ENCODE measurements around the gene TCN1.

- TF ChIP-seq, protein P1, sequence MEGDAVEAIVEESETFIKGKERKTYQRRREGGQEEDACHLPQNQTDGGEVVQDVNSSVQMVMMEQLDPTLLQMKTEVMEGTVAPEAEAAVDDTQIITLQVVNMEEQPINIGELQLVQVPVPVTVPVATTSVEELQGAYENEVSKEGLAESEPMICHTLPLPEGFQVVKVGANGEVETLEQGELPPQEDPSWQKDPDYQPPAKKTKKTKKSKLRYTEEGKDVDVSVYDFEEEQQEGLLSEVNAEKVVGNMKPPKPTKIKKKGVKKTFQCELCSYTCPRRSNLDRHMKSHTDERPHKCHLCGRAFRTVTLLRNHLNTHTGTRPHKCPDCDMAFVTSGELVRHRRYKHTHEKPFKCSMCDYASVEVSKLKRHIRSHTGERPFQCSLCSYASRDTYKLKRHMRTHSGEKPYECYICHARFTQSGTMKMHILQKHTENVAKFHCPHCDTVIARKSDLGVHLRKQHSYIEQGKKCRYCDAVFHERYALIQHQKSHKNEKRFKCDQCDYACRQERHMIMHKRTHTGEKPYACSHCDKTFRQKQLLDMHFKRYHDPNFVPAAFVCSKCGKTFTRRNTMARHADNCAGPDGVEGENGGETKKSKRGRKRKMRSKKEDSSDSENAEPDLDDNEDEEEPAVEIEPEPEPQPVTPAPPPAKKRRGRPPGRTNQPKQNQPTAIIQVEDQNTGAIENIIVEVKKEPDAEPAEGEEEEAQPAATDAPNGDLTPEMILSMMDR (IDR thresholded peaks at IDR 0.05; ENCODE audit: low read depth, low read length) = no peak
- no peak for TF ChIP-seq EZH2phosphoT487 (IDR thresholded peaks at IDR 0.05; ENCODE audit: low read depth)
Observed at GRCh38 chr11:59859673-59860072, 6.6 kb downstream of the TCN1 start.

Measured in OCI-LY3 (cell line).